Neural crest cell (in vitro differentiated cells): Measurements from ENCODE around the gene CDCA3. TPM values are rescaled to one million over a fixed set of nuclear protein-coding genes. Genes with fewer than 3 reads are reported as not detected.
A peak's percentile ranks its signal among the peaks of the same experiment; 100 is the strongest.

Experiments used
- DNase-seq: peaks from one replicate; pipeline ENCODE4 v3.0.0; 2021; ENCODE audit warnings: low read depth, mixed read lengths, low spot score
- H3K27ac Mint-ChIP-seq: one replicate; pipeline ENCODE4 v1.8.0; 2021; ENCODE audit warnings: mild to moderate bottlenecking, mixed read lengths; ENCODE audit not compliant: unreplicated experiment
- H3K27me3 Mint-ChIP-seq: 2 replicates; pipeline ENCODE4 v1.8.0; 2021; ENCODE audit warnings: low read depth, mild to moderate bottlenecking, mixed read lengths
- H3K36me3 Mint-ChIP-seq: 2 replicates; pipeline ENCODE4 v1.8.0; 2021; ENCODE audit warnings: low read depth, mild to moderate bottlenecking, mixed read lengths
- H3K4me1 Mint-ChIP-seq: 2 replicates; pipeline ENCODE4 v1.8.0; 2021; ENCODE audit warnings: mixed read lengths
- H3K4me3 Mint-ChIP-seq: one replicate; pipeline ENCODE4 v1.8.0; 2021; ENCODE audit warnings: mild to moderate bottlenecking, mixed read lengths
- H3K9me3 Mint-ChIP-seq: 2 replicates; pipeline ENCODE4 v1.8.0; 2021; ENCODE audit warnings: mixed read lengths
- total RNA-seq: library from RNA; stranded (reverse); gene quantifications from 2 replicates; pipeline ENCODE4 v1.2.1, GENCODE V29; 2021
- TF ChIP-seq, protein P1 (sequence below): fragments of 200-600 bp; sonication (generic); conservative IDR thresholded peaks from 2 replicates; pipeline ENCODE4 v1.5.0; 2021; ENCODE audit warnings: antibody characterized with exemption, mild to moderate bottlenecking

Gene CDCA3
- total RNA-seq, 1 donor from 2014 or later: 71.7 TPM

DNA sequence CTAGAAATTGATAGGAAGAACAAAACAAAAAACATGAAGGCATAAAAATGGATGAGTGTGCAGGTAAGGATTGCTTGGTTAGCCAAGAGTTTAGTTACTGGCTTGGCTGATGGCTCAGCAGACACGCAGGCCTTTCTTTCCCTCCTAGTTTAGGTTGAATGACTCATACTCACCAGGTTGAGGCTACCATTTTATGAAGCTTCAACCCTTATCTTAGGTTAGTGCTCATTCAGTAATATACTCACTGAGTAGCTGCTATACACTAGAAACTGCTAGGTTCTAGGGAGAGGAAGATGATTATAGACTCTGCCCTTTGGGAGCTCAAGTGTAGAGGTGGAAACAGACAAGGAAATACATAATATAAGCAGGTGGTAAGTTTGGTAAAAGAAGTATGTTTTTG, 16.8 kb downstream of the CDCA3 start:
- Mint-ChIP-seq H3K27me3 (no peaks in the 10 kb centered on the region), H3K9me3 (no peaks in the 10 kb centered on the region), H3K36me3 (peaks cover 6% of the 10 kb centered on the region), H3K4me3 (peak overlapping the region; percentile 3), H3K4me1 (peaks cover 22% of the 10 kb centered on the region), H3K27ac (no peak overlapping the region)
- TF ChIP-seq, protein P1, sequence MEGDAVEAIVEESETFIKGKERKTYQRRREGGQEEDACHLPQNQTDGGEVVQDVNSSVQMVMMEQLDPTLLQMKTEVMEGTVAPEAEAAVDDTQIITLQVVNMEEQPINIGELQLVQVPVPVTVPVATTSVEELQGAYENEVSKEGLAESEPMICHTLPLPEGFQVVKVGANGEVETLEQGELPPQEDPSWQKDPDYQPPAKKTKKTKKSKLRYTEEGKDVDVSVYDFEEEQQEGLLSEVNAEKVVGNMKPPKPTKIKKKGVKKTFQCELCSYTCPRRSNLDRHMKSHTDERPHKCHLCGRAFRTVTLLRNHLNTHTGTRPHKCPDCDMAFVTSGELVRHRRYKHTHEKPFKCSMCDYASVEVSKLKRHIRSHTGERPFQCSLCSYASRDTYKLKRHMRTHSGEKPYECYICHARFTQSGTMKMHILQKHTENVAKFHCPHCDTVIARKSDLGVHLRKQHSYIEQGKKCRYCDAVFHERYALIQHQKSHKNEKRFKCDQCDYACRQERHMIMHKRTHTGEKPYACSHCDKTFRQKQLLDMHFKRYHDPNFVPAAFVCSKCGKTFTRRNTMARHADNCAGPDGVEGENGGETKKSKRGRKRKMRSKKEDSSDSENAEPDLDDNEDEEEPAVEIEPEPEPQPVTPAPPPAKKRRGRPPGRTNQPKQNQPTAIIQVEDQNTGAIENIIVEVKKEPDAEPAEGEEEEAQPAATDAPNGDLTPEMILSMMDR: no peak
- DNase-seq: no peak

DNA sequence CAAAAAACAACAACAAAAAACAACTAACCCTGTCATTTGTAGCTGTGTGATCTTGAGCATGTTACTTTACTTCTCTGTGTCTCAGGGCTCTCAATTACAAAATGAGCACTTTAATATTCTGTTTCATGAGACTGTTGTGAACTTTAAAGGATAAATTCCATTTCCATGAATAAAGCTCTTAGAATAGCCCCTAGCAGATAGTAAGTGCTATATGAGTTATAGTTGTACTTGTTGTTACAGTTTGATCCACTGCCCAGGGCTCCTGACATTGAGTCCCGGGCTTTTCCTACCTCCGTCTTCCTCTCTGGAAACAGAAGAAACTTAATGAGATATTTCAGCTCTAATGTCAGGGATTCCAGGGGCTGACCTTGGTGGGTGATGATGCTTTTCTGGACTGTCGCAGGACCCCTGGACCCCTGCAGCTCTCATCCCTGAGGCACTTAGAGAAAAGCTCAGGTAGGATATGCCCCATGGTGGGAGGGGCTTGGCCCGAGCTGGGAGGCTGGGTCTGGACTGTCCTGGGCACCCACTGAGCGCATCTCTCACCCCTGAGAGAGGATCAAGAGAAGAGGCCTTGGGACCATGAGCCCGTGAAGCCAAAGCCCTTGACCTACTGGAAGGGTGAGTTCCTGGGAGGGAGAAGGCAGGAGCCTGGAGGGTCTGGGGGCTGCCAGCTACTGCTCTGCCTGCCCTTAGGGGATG, 17.7 kb downstream of the CDCA3 start:
- TF ChIP-seq, protein P1: no peak
- Mint-ChIP-seq H3K36me3 (peaks cover 6% of the 10 kb centered on the region), H3K9me3 (no peaks in the 10 kb centered on the region), H3K27me3 (no peaks in the 10 kb centered on the region), H3K27ac (no peak overlapping the region), H3K4me1 (peaks cover 26% of the 10 kb centered on the region), H3K4me3 (peak overlapping the region; percentile 69)
- DNase-seq: no peak

DNA sequence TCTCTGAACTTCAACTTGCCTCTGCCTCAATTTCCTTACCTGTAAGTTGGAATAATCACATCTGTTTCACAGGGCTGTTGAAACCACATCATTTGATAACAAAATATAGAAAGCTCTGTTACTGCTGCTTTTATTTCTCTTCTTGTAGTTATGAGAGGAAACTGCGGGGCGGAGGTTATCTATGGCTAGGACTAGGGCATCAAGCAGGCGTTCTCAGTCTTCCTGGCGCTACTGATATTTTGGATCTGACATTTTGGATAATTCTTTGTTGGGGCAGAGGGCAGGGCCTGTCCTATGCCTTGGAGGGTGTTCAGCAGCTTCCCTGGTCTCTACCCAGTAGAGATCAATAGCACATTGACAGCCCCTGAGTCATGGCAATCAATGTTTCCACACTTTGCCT, 19.0 kb downstream of the CDCA3 start:
- Mint-ChIP-seq H3K27ac (no peak overlapping the region), H3K4me3 (peak overlapping the region; percentile 68), H3K4me1 (peaks cover 36% of the 10 kb centered on the region)

DNA sequence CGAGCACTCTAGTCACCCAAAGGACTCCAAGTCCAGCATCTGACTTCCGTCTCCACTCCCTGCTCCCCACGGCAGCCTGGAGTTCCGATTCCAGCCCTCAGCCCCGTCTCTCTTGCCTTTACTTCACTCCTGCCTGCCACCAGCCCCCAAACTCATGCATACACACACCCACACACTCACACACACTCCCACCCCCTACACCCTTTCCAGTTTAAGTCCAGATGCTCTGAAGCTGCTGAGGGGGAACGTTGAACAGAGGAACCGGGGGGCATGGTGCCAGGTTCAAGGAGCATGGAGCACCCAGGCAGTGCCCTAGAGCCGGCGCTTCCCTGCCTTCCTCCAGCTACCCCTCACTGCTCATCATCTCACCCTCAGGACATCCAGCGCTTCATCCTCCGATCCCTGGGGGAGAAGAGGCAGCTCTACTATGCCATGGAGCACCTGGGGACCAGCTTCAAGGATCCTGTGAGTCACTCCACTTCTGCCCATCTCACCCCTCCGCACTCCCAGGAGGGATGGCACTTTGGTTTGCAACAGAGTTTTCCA, 19.6 kb downstream of the CDCA3 start:
- Mint-ChIP-seq H3K27me3 (peaks cover 3% of the 10 kb centered on the region), H3K27ac (no peak overlapping the region), H3K4me3 (peak overlapping the region; percentile 98), H3K4me1 (peaks cover 38% of the 10 kb centered on the region), H3K36me3 (peaks cover 9% of the 10 kb centered on the region), H3K9me3 (no peaks in the 10 kb centered on the region)
- TF ChIP-seq, protein P1: no peak
- no peak for DNase-seq

More for the DNA sequence above, 19.0 kb downstream of the CDCA3 start:
- TF ChIP-seq, protein P1: no peak
- Mint-ChIP-seq H3K9me3 (no peaks in the 10 kb centered on the region), H3K27me3 (peaks cover 3% of the 10 kb centered on the region), H3K36me3 (peaks cover 9% of the 10 kb centered on the region)
- no peak for DNase-seq

DNA sequence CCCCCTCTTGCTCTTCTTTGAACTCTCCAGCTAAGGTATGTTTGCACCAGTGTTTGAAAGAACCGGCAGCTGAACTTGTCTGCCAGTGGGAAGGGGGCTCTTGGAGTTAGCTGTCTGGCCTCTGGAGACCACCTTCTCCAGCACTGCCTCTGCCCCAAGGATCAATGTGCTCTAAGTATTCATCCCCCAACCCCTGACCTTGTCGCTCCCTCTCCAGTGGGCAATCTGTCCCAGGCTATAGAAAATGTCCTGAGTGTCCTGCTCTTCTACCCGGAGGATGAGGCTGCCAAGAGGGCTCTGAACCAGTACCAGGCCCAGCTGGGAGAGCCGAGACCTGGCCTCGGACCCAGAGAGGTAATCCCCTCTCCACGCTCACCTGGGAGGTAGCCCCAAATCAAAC, 20.1 kb downstream of the CDCA3 start:
- Mint-ChIP-seq H3K4me3 (peak overlapping the region; percentile 98), H3K27me3 (peaks cover 3% of the 10 kb centered on the region), H3K27ac (no peak overlapping the region), H3K4me1 (peaks cover 39% of the 10 kb centered on the region), H3K9me3 (no peaks in the 10 kb centered on the region), H3K36me3 (peaks cover 9% of the 10 kb centered on the region)
- TF ChIP-seq, protein P1: no peak
- DNase-seq: no peak
